ENCODE data around the gene CAMTA1. TPM values are rescaled to one million over a fixed set of nuclear protein-coding genes. Genes with fewer than 3 reads are reported as not detected.

The CAMTA1 gene
- total RNA-seq, 1 experiment from 2014 or later: 85.2 TPM

DNA sequence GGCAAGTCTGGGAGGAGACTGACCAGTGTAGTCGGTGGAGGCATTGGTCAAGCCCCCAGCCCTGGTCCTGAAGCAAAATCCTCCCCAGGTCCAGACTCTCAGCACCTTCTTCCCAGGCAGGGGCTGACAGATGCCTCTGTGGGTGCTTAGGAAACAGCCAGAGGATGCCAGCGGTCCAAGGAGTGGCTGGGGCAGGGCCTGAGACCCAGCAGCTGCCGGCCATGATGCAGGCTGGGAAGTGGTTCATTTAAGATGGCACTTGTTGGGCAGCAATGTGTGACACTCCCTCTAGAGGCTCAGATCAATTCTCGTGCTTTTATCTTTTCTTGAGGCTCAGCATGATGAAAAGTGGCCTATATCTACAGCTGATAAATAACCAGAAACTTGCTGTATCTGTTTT is 820.8 kb downstream of the CAMTA1 start:
- no peak overlapping the region for H3K27ac ChIP-seq (ENCODE audit: low read depth, low read length, poor library complexity, severe bottlenecking)
- no peaks in the 10 kb centered on the region for H3K36me3 ChIP-seq (ENCODE audit: insufficient read depth, low read length, poor library complexity, severe bottlenecking)
- no peaks in the 10 kb centered on the region for H3K27me3 ChIP-seq (replicated peaks; ENCODE audit: insufficient read depth, low read depth, low read length, poor library complexity)
- intact Hi-C loops (cut with micrococcal nuclease; ENCODE audit: unreplicated experiment): no loop called here
- BruUV-seq (replicated peaks): no TSS peak
- TF ChIP-seq, protein P1, sequence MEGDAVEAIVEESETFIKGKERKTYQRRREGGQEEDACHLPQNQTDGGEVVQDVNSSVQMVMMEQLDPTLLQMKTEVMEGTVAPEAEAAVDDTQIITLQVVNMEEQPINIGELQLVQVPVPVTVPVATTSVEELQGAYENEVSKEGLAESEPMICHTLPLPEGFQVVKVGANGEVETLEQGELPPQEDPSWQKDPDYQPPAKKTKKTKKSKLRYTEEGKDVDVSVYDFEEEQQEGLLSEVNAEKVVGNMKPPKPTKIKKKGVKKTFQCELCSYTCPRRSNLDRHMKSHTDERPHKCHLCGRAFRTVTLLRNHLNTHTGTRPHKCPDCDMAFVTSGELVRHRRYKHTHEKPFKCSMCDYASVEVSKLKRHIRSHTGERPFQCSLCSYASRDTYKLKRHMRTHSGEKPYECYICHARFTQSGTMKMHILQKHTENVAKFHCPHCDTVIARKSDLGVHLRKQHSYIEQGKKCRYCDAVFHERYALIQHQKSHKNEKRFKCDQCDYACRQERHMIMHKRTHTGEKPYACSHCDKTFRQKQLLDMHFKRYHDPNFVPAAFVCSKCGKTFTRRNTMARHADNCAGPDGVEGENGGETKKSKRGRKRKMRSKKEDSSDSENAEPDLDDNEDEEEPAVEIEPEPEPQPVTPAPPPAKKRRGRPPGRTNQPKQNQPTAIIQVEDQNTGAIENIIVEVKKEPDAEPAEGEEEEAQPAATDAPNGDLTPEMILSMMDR (conservative IDR thresholded peaks at IDR 0.05; ENCODE audit: low read depth, low read length): no peak
- TF ChIP-seq EZH2 (IDR thresholded peaks at IDR 0.05; ENCODE audit: borderline replicate concordance, low read depth, low read length, poor library complexity, severe bottlenecking): no peak
- ChIA-PET POLR2A (ENCODE audit: low non-redundant PET) (no interaction called here), CTCF (no interaction called here)
- no peak for DNase-seq (ENCODE audit: low spot score)
- H3K4me3 ChIP-seq (ENCODE audit: low read depth, low read length, poor library complexity, severe bottlenecking): no peak overlapping the region
- no peaks in the 10 kb centered on the region for H3K9me3 ChIP-seq (ENCODE audit: low read depth, low read length, poor library complexity, severe bottlenecking)
- no peaks in the 10 kb centered on the region for H3K4me1 ChIP-seq (ENCODE audit: insufficient read depth, low read length, poor library complexity, severe bottlenecking)

DNA sequence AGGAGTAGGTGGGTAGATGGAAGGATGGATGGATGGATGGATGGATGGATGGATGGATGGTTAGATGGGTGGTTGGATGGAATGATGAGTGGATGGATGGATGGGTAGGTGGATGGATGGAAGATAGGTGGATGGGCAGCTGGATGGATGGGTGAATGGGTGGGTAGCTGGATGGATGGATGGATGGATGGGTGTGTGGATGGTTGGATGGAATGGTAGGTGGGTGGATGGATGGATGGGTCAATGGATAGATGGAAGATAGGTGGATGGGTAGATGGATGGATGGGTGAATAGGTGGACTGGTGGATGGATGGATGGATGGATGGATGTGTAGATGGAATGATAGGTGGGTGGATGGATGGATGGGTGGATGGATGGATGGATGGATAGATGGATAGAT is 821.8 kb downstream of the CAMTA1 start:
- Histone ChIP-seq H3K4me1 (ENCODE audit: insufficient read depth, low read length, poor library complexity, severe bottlenecking) (no peaks in the 10 kb centered on the region), H3K27ac (ENCODE audit: low read depth, low read length, poor library complexity, severe bottlenecking) (no peak overlapping the region), H3K9me3 (ENCODE audit: low read depth, low read length, poor library complexity, severe bottlenecking) (no peaks in the 10 kb centered on the region), H3K4me3 (ENCODE audit: low read depth, low read length, poor library complexity, severe bottlenecking) (no peak overlapping the region), H3K27me3 (replicated peaks; ENCODE audit: insufficient read depth, low read depth, low read length, poor library complexity) (no peaks in the 10 kb centered on the region), H3K36me3 (ENCODE audit: insufficient read depth, low read length, poor library complexity, severe bottlenecking) (no peaks in the 10 kb centered on the region)
- DNase-seq (ENCODE audit: low spot score): no peak
- no TSS peak for BruUV-seq (replicated peaks)
- ChIA-PET CTCF (no interaction called here), POLR2A (ENCODE audit: low non-redundant PET) (no interaction called here)
- TF ChIP-seq, protein P1 (conservative IDR thresholded peaks at IDR 0.05; ENCODE audit: low read depth, low read length): no peak
- TF ChIP-seq EZH2 (IDR thresholded peaks at IDR 0.05; ENCODE audit: borderline replicate concordance, low read depth, low read length, poor library complexity, severe bottlenecking): no peak
- intact Hi-C loops (cut with micrococcal nuclease; ENCODE audit: unreplicated experiment): no loop called here

DNA sequence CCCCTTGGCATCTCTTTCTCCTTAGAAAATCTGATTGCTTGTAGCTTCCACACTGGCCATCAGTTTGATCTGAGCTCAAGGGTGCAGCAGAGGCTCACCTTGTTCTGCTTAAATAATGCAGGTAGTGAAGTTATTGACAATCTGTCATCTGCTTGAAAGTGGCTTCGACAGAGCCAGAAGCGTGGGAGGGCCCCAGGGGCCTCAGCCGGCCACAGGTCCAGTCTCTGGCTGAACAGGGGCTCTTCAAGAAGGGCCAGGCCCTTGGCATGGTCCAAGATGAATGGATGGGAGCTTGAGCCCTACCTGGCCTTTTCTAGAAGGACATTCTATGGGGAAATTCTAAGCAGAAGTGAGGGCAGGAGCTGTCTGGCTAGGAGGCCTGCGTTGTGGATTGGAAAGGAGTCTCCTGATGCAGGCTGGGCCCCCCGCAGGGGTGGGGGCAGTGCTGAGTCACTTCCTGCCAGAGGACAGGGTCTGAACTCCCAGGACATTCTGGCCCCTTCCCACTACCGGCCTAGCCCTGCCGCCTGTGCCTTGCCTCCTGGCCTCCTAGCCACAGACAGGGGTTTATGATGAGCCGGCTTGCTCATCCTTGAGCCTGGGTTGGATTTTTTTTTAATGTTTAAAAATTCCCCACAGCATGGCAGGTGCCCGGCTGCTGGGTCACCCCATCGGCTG is 823.5 kb downstream of the CAMTA1 start:
- Histone ChIP-seq H3K27ac (ENCODE audit: low read depth, low read length, poor library complexity, severe bottlenecking) (no peak overlapping the region), H3K4me1 (ENCODE audit: insufficient read depth, low read length, poor library complexity, severe bottlenecking) (no peaks in the 10 kb centered on the region), H3K4me3 (ENCODE audit: low read depth, low read length, poor library complexity, severe bottlenecking) (no peak overlapping the region), H3K27me3 (replicated peaks; ENCODE audit: insufficient read depth, low read depth, low read length, poor library complexity) (no peaks in the 10 kb centered on the region), H3K36me3 (ENCODE audit: insufficient read depth, low read length, poor library complexity, severe bottlenecking) (no peaks in the 10 kb centered on the region), H3K9me3 (ENCODE audit: low read depth, low read length, poor library complexity, severe bottlenecking) (no peaks in the 10 kb centered on the region)
- BruUV-seq (replicated peaks): no TSS peak
- ChIA-PET CTCF (no interaction called here), POLR2A (ENCODE audit: low non-redundant PET) (no interaction called here)
- no peak for DNase-seq (ENCODE audit: low spot score)
- TF ChIP-seq, protein P1 (conservative IDR thresholded peaks at IDR 0.05; ENCODE audit: low read depth, low read length): no peak
- no peak for TF ChIP-seq EZH2 (IDR thresholded peaks at IDR 0.05; ENCODE audit: borderline replicate concordance, low read depth, low read length, poor library complexity, severe bottlenecking)
- intact Hi-C loops (cut with micrococcal nuclease; ENCODE audit: unreplicated experiment): no loop called here

Data from A673 (cell line).